Mucosa of gallbladder (tissue), 1 donor: ENCODE measurements around the gene KIF6. TPM values are rescaled to one million over a fixed set of nuclear protein-coding genes. Genes with fewer than 3 reads are reported as not detected.
"Not testable (repeated sequence)": the region's sequence is repeated elsewhere in the genome, so short reads cannot be mapped to it uniquely, and the experiment has no call there.

Experiments
- DNase-seq: peaks from one replicate; pipeline ENCODE4 v3.0.0-alpha.2; 2020; ENCODE audit warnings: low spot score
- total RNA-seq: library from RNA; stranded (reverse); gene quantifications from one replicate; pipeline ENCODE4 v1.2.1, GENCODE V29; 2021
- donor health status: DM: no; HTN: no; CAD: no.

KIF6 gene, protein sequence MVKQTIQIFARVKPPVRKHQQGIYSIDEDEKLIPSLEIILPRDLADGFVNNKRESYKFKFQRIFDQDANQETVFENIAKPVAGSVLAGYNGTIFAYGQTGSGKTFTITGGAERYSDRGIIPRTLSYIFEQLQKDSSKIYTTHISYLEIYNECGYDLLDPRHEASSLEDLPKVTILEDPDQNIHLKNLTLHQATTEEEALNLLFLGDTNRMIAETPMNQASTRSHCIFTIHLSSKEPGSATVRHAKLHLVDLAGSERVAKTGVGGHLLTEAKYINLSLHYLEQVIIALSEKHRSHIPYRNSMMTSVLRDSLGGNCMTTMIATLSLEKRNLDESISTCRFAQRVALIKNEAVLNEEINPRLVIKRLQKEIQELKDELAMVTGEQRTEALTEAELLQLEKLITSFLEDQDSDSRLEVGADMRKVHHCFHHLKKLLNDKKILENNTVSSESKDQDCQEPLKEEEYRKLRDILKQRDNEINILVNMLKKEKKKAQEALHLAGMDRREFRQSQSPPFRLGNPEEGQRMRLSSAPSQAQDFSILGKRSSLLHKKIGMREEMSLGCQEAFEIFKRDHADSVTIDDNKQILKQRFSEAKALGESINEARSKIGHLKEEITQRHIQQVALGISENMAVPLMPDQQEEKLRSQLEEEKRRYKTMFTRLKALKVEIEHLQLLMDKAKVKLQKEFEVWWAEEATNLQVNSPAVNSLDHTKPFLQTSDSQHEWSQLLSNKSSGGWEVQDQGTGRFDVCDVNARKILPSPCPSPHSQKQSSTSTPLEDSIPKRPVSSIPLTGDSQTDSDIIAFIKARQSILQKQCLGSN
- 2.6 TPM for total RNA-seq

GRCh38 chr6:39724787-39725631 is at the start of gene KIF6:
Gene KIF6, minus strand, starts transcription at chr6:39725408. Its CDS starts 98 bp downstream, at chr6:39725310.
- peak; percentile 92 for DNase-seq

DNA sequence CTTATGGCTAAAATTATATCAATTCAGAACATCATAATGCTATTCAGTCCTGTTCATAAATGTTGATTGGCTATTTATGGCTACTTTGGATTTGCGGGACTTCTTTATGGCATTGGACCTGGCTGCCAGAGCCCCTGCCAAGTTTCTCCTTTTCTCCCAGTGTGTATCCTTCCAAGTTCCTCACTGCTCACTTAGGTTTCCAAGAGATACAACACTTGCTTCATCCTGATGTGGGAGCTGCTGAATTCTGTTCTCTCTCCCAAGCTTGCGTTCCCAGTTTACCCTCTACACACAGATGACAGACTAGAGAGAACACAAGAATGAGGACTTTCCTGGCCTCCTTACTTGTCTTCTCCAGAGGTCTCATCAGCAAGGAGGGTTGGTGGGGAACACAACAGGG is 48.6 kb upstream of the KIF6 start:
- DNase-seq, result no peak

- DNase-seq, result no peak
These were observed 47.5 kb upstream of the KIF6 start for GRCh38 chr6:39772559-39773273.

GRCh38 chr6:39770446-39770845 is 45.2 kb upstream of the KIF6 start:
- DNase-seq, result no peak

GRCh38 chr6:39769012-39769411 is 43.8 kb upstream of the KIF6 start:
- peak; percentile 26 for DNase-seq

DNA sequence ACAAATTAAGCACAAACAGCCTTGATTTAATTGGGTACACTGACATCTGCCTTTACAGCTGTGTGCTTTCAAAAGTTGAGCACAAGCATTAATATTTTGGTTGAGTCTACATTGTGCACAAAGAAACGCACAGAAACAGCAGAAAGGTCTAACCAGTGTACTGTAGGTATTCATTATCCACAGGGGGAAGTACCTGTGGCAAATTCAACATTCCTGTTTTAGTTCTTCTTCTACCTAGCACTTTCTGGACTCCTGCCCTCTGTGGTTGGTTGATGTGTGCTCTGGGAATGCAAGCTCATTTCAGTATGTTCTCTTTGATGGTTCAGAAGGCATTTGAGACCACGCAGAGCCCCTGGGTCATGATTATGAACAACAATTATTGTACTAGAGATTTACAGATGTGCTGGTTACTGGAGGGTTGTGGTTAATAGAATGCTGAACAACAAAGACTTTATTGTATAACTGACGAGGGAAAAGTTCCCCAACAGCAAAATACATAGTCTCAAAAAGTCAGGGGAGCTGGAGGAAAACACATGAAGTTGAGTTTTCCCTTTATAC is 40.4 kb upstream of the KIF6 start:
- no peak for DNase-seq

DNA sequence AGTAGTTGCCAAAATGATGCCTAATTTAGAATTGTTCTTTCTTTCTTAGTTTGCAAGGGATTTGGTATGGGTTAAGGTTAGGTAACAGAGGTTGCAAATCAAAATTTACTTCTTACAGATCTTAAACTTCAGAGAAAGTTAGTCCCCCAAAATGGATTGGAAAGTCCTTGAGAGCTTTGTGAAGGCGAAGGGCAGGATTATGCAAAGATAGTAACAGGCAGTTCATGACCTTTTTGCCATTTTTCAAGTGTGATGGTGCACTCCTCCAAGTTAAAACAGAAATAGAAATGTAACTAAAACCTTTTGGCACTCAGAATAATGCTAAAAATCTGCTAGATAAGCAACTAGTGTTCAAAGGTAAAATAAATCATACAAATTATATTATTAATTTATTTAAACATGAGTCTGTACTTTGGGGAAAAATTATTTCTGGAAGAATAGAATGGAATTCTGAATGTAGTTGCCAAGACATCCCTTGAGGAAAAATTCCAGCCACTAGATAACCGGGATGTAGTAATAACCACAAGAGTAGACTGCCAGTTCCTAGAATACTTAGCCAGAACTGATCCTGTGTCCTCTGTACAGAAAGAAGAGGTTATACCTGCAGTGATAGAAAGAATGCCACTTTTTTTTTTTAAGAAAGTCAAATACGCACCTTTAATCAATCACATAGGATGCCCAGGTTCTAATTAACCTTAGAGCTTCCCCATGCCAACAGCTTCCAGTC is 35.2 kb upstream of the KIF6 start:
- DNase-seq, result no peak

DNA sequence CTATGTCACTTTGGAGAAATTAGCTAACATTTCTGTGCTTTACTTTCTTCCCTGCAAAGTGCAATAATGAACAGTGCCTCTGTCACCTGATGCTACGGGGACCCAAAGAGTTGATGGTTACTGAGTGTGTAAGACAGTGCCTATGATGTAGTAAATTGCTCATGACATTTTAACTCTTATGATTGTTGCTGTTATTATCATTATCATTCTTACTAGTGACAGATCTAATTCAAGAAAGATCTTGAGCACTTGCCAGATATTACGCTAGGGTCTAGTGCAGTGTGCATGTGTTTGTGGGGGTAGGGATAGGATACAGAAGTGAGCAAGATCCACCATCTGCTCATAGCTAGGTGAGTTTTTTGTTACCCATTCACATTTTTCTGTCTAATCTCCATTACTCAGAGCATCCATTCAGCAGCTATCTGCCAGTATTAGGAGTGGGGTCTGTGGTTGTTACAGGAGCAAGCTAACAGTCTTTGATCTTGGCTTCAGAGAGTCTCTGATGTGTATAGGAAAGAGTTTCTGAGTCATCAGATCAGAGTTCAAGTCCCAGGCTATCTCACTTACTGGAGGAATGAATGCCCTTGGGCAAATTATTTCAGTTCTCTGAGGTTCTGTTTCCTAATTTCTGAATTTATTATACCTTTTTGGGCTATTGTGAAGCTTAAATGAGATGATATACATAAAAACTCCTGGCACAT is 33.8 kb upstream of the KIF6 start:
- DNase-seq, result no peak

- DNase-seq, result no peak
These were observed 31.4 kb upstream of the KIF6 start for GRCh38 chr6:39756582-39756981.

- DNase-seq, result no peak
These were observed 30.0 kb upstream of the KIF6 start for GRCh38 chr6:39755231-39755630.

GRCh38 chr6:39754514-39755115 is 29.4 kb upstream of the KIF6 start:
- no peak for DNase-seq

GRCh38 chr6:39753725-39754045 is 28.5 kb upstream of the KIF6 start:
- DNase-seq, result no peak

- no peak for DNase-seq
These were observed 27.9 kb upstream of the KIF6 start for GRCh38 chr6:39752835-39753724.

DNA sequence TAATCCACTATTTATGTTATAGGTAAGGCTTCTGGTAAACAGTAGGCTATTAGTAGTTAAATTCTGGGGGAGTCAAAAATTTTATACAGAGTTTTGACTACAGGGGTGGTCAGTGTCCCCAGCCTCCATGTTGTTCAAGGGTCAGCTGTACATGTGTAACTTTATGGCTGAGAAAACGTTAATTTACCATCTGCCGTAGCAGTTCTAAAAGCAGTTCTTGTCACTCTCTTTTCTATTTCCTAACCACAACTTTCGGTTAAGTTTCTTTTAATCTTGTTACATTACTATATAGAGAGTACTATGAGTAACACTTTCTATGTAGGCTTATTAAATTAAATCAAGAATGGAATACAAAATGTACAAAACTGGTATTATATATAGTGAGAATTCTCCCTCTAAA is 21.6 kb upstream of the KIF6 start:
- no peak for DNase-seq

GRCh38 chr6:39733704-39734103 is 8.5 kb upstream of the KIF6 start:
- DNase-seq, result no peak

DNA sequence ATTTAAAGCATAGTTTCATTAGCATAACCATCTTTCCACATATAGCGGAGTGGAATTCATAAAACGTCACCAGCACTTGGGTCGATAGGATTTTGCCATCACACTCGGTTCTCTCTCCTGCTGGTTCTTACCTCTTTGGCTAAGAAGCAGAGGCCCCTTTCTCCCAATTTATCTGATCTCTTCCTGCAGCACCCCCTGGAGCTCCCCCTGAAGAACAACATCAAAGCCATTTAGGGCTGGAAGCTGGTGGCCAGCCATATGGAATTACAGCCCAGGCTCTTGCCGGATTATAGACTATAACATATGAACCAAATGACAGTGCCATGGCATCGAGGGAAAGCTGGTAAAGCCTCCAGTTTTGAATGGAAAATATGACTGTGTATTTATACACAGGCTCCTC is 6.4 kb upstream of the KIF6 start:
- DNase-seq, result no peak

GRCh38 chr6:39729945-39730344 is 4.7 kb upstream of the KIF6 start:
- DNase-seq, result no peak

DNA sequence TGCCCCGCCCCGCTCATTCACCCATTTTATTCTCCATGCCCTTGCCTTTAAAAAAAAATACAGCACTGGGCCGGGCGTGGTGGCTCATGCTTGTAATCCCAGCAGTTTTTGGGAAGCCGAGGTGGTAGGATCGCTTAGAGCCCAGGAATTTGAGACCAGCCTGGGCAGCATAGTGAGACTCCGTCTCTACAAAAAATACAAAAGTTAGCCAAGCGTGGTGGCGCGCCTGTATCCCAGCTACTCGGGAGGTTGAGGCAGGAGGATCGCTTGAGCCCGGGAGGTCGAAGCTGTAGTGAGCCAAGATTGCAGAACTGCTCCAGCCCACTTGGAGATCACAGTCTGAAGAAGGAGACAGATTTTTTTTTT is 407 bp upstream of the KIF6 start:
- no peak for DNase-seq

DNA sequence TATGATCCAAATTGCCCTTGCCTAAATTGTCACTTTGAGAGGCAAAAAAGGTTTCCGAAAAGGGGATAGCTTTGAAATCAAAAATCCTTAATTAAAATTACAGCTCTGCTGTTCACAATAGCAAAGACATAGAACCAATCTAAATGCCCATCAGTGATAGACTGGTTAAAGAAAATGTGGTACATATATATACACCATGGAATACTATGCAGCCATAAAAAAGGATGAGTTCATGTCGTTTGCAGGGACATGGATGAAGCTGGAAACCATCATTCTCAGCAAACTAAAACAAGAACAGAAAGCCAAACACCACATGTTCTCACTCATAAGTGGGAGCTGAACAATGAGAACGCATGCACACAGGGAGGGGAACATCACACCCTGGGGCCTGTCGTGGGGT is 1.9 kb downstream of the KIF6 start:
- DNase-seq, result not testable (repeated sequence)
